Fibroblast of pulmonary artery (primary cell): Measurements from ENCODE around the gene MDC1.
"Not testable (repeated sequence)": the region's sequence is repeated elsewhere in the genome, so short reads cannot be mapped to it uniquely, and the experiment has no call there.

ENCODE experiments used
- DNase-seq: peaks from one replicate; pipeline ENCODE4 v3.0.0-alpha.2; 2010; ENCODE audit warnings: low read depth
- H3K4me3 ChIP-seq: replicated peaks from 2 replicates; pipeline ENCODE4 v1.5.1; 2011; ENCODE audit warnings: low read depth, mild to moderate bottlenecking, control low read depth, low read length, moderate library complexity
- TF ChIP-seq, protein P1 (sequence below): IDR thresholded peaks from 2 replicates; pipeline ENCODE4 v1.5.1; 2011; ENCODE audit warnings: mild to moderate bottlenecking, control low read depth, low read length, inconsistent platforms; ENCODE audit errors: missing control alignments

MDC1 gene

DNA sequence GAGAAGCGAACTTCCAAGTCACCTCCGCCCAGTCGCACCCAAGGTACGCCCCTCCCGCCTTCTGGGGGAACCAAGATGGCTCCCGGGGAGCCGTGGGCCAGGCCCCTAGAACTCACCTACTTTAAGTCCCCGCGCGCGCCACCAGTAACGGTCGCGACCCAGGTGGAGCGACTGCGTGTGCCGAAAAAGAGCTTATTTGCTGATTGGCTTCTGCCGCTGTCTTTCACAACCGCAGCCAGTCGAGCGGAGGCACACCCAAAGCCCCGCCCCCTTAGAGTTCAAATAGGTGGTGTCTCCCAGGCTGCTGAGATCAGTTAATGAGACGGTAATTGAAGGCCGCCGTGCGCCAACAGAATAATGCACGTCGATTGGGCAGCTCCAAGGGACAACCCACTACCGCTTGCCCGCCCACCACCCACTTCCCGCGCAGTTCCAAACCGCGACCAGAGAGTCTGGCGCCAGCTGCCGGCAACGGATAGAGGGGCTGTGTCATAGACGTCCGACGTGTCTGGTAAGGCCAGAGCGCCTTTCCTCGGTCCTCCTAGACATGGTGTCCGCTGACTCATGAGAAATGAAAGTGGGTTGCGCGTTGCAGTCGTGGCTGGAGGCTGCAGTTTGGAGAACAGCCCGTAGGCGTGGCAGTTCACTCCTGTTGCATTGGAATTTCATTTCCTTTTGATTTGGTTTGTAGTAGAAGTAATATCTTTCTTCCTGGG, at the start of gene MDC1:
MDC1 (minus strand) TSS at position 153 of the 716 bp plus-strand sequence. CDS start 2,106 bp downstream, outside the sequence.
- TF ChIP-seq, protein P1, sequence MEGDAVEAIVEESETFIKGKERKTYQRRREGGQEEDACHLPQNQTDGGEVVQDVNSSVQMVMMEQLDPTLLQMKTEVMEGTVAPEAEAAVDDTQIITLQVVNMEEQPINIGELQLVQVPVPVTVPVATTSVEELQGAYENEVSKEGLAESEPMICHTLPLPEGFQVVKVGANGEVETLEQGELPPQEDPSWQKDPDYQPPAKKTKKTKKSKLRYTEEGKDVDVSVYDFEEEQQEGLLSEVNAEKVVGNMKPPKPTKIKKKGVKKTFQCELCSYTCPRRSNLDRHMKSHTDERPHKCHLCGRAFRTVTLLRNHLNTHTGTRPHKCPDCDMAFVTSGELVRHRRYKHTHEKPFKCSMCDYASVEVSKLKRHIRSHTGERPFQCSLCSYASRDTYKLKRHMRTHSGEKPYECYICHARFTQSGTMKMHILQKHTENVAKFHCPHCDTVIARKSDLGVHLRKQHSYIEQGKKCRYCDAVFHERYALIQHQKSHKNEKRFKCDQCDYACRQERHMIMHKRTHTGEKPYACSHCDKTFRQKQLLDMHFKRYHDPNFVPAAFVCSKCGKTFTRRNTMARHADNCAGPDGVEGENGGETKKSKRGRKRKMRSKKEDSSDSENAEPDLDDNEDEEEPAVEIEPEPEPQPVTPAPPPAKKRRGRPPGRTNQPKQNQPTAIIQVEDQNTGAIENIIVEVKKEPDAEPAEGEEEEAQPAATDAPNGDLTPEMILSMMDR = peak; percentile 33
- DNase-seq = peak; percentile 100
- peak within 1 kb of the TSS; percentile 86 for H3K4me3 ChIP-seq

GRCh38 chr6:30766461-30767157, 49.5 kb upstream of the MDC1 start:
- TF ChIP-seq, protein P1 = no peak
- no peak overlapping the region for H3K4me3 ChIP-seq
- no peak for DNase-seq

DNA sequence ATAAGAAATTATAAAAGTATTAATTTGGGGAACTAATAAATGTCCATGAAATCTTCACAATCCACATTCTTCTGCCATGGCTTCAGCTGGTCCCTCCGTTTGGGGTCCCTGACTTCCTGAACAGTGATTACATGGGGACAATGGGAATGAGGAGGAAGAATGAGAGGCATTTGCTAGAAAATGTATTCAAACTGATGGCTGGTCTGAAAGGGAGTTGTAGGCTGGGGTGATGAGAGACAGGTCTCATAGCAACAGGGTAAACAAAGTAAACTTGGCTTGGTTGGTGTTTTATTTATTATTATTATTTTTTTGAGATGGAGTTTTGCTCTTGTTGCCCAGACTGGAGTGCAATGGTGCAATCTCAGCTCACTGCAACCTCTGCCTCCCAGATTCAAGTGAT, 48.4 kb upstream of the MDC1 start:
- not testable (repeated sequence) for H3K4me3 ChIP-seq, DNase-seq

DNA sequence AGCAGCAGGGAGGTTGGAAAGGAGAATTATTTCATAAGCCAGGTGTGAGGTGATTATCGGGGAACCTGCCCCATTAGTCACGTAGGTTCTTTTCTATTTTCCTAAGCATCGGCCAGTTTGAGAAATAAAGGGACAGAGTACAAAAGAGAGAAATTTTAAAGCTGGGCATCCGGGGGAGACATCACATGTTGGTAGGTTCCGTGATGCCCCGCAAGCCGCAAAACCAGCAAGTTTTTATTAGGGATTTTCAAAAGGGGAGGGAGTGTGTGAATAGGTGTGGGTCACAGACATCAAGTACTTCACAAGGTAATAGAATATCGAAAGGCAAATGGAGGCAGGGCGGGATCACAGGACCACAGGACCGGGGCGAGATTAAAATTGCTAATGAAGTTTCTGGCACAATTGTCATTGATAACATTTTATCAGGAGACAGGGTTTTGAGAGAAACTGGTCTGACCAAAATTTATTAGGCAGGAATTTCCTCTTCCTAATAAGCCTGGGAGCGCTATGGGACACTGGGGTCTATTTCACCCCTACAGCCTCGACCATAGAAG, 47.5 kb upstream of the MDC1 start:
- H3K4me3 ChIP-seq, DNase-seq: not testable (repeated sequence)

GRCh38 chr6:30763618-30764489, 46.8 kb upstream of the MDC1 start:
- DNase-seq = peak; percentile 64
- H3K4me3 ChIP-seq = no peak overlapping the region
- TF ChIP-seq, protein P1 = peak; percentile 24

DNA sequence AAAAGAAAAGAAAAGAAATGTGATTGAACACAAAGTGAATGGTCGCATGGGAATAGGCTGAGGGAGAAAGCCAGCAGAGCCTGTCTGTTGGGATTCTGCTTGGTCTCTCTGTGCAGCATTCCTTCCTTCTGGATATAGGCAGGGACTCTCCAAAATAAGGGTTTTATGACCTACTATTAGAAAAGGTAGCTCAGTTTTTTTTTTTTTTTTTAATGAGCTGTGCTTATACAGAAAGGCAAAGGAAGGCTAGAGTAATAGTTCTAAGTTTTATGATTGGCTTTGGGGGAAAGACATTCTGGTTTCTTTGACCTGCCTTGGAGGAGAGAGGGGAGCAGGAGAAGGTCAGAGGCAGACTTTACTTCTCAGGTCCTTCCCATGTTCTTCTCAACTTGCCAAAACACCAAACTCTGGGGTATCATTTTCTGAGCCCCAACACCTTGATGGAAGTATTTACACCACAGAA, 46.1 kb upstream of the MDC1 start:
- no peak overlapping the region for H3K4me3 ChIP-seq
- TF ChIP-seq, protein P1 = no peak
- no peak for DNase-seq

GRCh38 chr6:30761791-30762429, 44.8 kb upstream of the MDC1 start:
- TF ChIP-seq, protein P1 = no peak
- DNase-seq = no peak
- H3K4me3 ChIP-seq = no peak overlapping the region
